ENCODE measurements around the gene PTCHD4. TPM values are rescaled to one million over a fixed set of nuclear protein-coding genes. Genes with fewer than 3 reads are reported as not detected.
"Not testable (repeated sequence)": the region's sequence is repeated elsewhere in the genome, so short reads cannot be mapped to it uniquely, and the experiment has no call there.

The PTCHD4 gene
- total and polyA plus RNA-seq, 11 donors, result 0.01 to 2.0 (median 0.93) TPM

DNA sequence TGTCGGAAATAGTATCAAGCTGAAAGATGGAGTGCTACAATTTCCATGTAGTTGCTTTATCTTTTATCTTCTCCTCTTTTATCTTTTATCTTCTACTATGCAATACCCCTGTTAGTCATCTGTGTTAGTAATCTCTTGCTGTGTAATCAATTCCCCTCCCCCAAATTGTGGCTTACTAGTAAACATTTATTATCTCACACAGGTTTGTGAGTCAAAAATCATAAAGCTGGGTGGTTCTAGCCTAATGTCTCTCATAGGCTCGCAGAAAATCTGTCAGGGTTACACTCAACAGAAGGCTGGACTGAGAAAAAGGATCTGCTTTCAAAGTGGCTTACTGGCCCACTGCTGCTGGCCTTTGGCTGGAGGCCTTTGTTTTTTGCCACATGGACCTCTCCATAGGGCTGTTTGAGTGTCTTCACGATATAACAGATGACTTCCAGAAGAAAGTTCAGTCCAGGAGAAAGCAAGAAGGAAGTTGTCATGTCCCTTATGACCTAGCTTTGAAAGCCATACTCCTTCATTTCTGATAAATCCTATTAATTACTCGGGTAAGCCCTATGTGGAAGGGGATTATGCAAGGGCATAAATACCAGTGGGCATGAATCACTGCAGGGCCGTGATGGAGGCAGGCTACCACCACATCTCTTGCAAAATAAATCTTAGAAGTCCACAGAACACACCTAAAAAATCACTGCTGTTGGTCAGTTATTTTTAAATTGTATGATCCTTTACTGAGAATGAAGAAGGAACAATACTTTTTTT is 24.5 kb upstream of the PTCHD4 start:
- Histone ChIP-seq H3K9me3 (no peaks in the 10 kb centered on the region), H3K27me3 (no peaks in the 10 kb centered on the region), H3K36me3 (no peaks in the 10 kb centered on the region), H3K27ac (no peak overlapping the region), H3K4me3 (no peak overlapping the region), H3K4me1 (no peaks in the 10 kb centered on the region)
- no peak for ATAC-seq
- no peak for DNase-seq
- 66 to 80% (median 78%) methylated on average over 5 of the region's 5 CpGs for WGBS, 4 donors
- TF ChIP-seq, protein P1, sequence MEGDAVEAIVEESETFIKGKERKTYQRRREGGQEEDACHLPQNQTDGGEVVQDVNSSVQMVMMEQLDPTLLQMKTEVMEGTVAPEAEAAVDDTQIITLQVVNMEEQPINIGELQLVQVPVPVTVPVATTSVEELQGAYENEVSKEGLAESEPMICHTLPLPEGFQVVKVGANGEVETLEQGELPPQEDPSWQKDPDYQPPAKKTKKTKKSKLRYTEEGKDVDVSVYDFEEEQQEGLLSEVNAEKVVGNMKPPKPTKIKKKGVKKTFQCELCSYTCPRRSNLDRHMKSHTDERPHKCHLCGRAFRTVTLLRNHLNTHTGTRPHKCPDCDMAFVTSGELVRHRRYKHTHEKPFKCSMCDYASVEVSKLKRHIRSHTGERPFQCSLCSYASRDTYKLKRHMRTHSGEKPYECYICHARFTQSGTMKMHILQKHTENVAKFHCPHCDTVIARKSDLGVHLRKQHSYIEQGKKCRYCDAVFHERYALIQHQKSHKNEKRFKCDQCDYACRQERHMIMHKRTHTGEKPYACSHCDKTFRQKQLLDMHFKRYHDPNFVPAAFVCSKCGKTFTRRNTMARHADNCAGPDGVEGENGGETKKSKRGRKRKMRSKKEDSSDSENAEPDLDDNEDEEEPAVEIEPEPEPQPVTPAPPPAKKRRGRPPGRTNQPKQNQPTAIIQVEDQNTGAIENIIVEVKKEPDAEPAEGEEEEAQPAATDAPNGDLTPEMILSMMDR (IDR thresholded peaks at IDR 0.05), result no peak
- no peak for TF ChIP-seq POLR2A (IDR thresholded peaks at IDR 0.05)
- intact Hi-C loops (cut with DNase I), result no loop called here

DNA sequence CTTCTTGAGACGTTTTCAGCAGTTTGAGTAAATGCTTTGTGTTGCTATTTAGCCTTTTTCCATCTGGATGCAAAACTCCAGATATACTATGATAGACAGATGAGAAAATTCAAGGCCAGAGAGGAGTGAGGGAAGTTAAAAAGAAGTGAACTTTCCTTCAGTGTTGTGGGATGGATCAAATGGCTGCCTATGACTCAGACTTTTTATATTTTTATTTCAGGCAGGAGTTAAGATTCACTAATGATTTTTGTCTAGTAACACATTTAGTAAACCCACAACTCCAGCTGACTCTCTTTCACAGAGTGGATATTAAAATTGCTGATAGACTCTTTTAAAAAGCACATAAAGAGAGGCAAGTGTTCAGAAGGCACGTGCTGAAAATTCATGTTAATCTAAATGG is 23.2 kb upstream of the PTCHD4 start:
- Histone ChIP-seq H3K36me3 (no peaks in the 10 kb centered on the region), H3K4me1 (no peaks in the 10 kb centered on the region), H3K27me3 (no peaks in the 10 kb centered on the region), H3K9me3 (no peaks in the 10 kb centered on the region), H3K4me3 (no peak overlapping the region), H3K27ac (no peak overlapping the region)
- no peak for DNase-seq
- 46 to 53% (median 48%) methylated on average over 2 of the region's 2 CpGs for WGBS, 4 donors
- intact Hi-C loops (cut with DNase I), result no loop called here
- ATAC-seq, result no peak
- TF ChIP-seq POLR2A (IDR thresholded peaks at IDR 0.05), result no peak
- TF ChIP-seq, protein P1 (IDR thresholded peaks at IDR 0.05), result no peak

DNA sequence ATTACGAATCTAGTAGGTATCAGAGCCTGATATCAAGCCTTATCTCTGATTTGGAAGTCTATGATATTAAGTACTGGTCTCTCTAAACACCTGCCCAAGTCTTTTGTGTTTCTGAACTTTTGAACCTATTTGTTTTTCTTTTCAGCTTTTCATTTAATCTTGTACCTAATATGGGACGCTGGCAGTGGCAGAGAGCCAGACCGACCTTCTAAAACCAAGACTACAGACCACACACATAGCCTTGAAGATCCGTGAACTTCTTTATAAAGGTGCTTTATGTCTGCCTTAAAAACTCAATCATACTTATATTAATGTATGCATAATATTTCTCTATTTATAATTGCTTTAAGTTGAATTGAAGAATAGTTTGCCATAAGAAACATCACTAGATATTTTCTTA is 12.6 kb upstream of the PTCHD4 start:
- no peaks in the 10 kb centered on the region for H3K9me3 ChIP-seq
- TF ChIP-seq, protein P1 (IDR thresholded peaks at IDR 0.05), result no peak
- TF ChIP-seq POLR2A (IDR thresholded peaks at IDR 0.05), result no peak
- ATAC-seq, result no peak

DNA sequence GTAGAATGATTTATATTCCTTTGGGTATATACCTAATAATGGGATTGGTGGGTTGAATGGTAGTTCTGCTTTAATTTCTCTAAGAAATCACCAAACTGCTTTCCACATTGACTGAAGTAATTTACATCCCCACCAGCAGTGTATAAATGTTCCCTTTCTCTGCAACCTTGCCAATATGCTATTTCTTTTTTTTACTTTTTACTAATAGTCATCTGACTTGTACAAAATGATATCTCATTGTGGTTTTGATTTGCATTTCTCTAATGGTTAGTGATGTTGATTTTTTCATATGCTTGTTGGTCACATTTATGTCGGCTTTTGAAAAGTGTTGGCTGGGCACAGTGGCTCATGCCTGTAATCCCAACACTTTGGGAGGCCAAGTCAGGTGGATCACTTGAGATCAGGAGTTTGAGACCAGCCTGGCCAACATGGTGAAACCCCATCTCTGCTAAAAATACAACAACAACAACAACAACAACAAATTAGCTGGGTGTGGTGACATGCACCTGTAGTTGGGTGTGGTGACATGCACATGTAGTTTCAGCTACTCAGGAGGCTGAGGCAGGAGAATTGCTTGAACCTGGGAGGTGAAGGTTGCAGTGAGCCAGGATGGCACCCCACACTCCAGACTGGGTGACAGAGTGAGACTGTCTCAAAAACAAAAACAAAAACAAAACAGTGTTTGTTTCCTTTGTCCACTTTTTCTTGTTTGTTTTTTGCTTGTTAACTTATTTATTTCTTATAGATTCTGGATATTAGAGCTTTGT is 11.2 kb upstream of the PTCHD4 start:
- H3K4me1 ChIP-seq; H3K27me3 ChIP-seq; H3K9me3 ChIP-seq; H3K36me3 ChIP-seq; ATAC-seq; H3K4me3 ChIP-seq; DNase-seq; intact Hi-C loops (cut with DNase I); H3K27ac ChIP-seq: not testable (repeated sequence)
- WGBS, 4 donors, result 88 to 94% (median 92%) methylated on average over 1 of the region's 1 CpG

More for the DNA sequence above, 12.6 kb upstream of the PTCHD4 start:
- Histone ChIP-seq H3K27me3 (no peaks in the 10 kb centered on the region), H3K27ac (no peak overlapping the region), H3K4me1 (no peaks in the 10 kb centered on the region), H3K4me3 (no peak overlapping the region), H3K36me3 (no peaks in the 10 kb centered on the region)
- intact Hi-C loops (cut with DNase I), result no loop called here
- WGBS, 4 donors, result 71 to 77% (median 74%) methylated on average over 4 of the region's 4 CpGs
- DNase-seq, result no peak

All from heart left ventricle (tissue), 16 donors.